Hepatocyte (in vitro differentiated cells): ENCODE data around the gene NELFCD. TPM values are rescaled to one million over a fixed set of nuclear protein-coding genes. Genes with fewer than 3 reads are reported as not detected.

ENCODE experiments used
- DNase-seq: peaks from one replicate; pipeline ENCODE4 v3.0.0-alpha.2; 2016; ENCODE audit warnings: low spot score
- H2AFZ ChIP-seq: fragments of 200-600 bp; sonication (generic); 2 replicates; pipeline ENCODE4 v1.6.0; 2016; ENCODE audit warnings: antibody characterized with exemption, mild to moderate bottlenecking
- H3K27ac ChIP-seq: fragments of 200-600 bp; sonication (generic); 2 replicates; pipeline ENCODE4 v1.5.1; 2016; ENCODE audit warnings: mild to moderate bottlenecking
- H3K27me3 ChIP-seq: fragments of 200-600 bp; sonication (generic); 2 replicates; pipeline ENCODE4 v1.6.1; 2016
- H3K36me3 ChIP-seq: fragments of 200-600 bp; sonication (generic); replicated peaks from 2 replicates; pipeline ENCODE4 v1.5.1; 2016; ENCODE audit warnings: low read depth; ENCODE audit not compliant: insufficient read depth
- H3K4me1 ChIP-seq: fragments of 200-600 bp; sonication (generic); 2 replicates; pipeline ENCODE4 v1.5.1; 2016; ENCODE audit warnings: mild to moderate bottlenecking, moderate library complexity; ENCODE audit not compliant: insufficient read depth
- H3K4me2 ChIP-seq: fragments of 200-600 bp; sonication (generic); 2 replicates; pipeline ENCODE4 v1.6.0; 2016
- H3K4me3 ChIP-seq: fragments of 200-600 bp; sonication (generic); 2 replicates; pipeline ENCODE4 v1.5.1; 2016; ENCODE audit warnings: mild to moderate bottlenecking
- H3K79me2 ChIP-seq: fragments of 200-600 bp; sonication (generic); 2 replicates; pipeline ENCODE4 v1.6.0; 2017; ENCODE audit warnings: mild to moderate bottlenecking
- H3K9me2 ChIP-seq: fragments of 200-600 bp; sonication (generic); replicated peaks from 2 replicates; pipeline ENCODE4 v1.6.0; 2017; ENCODE audit warnings: mild to moderate bottlenecking; ENCODE audit not compliant: insufficient read depth
- H3K9me3 ChIP-seq: fragments of 200-600 bp; sonication (generic); 2 replicates; pipeline ENCODE4 v1.5.1; 2016; ENCODE audit warnings: low read depth, mild to moderate bottlenecking
- H4K20me1 ChIP-seq: fragments of 200-600 bp; sonication (generic); 2 replicates; pipeline ENCODE4 v1.6.0; 2016; ENCODE audit warnings: mild to moderate bottlenecking; ENCODE audit not compliant: insufficient read depth, poor library complexity, severe bottlenecking
- CTCF ChIP-seq: fragments of 200-600 bp; sonication (generic); IDR thresholded peaks from 2 replicates; pipeline ENCODE4 v1.5.1; 2016; ENCODE audit warnings: antibody characterized with exemption, mild to moderate bottlenecking; ENCODE audit not compliant: poor library complexity
- EZH2 ChIP-seq: fragments of 200-600 bp; sonication (generic); IDR thresholded peaks from 2 replicates; pipeline ENCODE4 v1.6.1; 2016; ENCODE audit warnings: antibody characterized with exemption, mild to moderate bottlenecking, borderline replicate concordance
- EZH2phosphoT487 ChIP-seq: fragments of 200-600 bp; sonication (generic); IDR thresholded peaks from one replicate; pipeline ENCODE4 v1.6.1; 2018; ENCODE audit warnings: antibody characterized with exemption, mild to moderate bottlenecking, low read depth, moderate library complexity; ENCODE audit not compliant: unreplicated experiment, severe bottlenecking
- WGBS: methylation state at CpG from one replicate; pipeline ENCODE4 v1.1.6; 2016; ENCODE audit warnings: low lambda C conversion rate; ENCODE audit errors: missing lambda C conversion rate; 5-methylcytosine and 5-hydroxymethylcytosine counted together
- polyA plus RNA-seq: library from polyadenylated mRNA; unstranded; fragments of >200 nt; fragmentation: Nextera tagmentation; extraction: Ambion mirVana; gene quantifications from 2 replicates; pipeline ENCODE4 v1.2.1, GENCODE V29; 2016
- total RNA-seq: library from RNA; depleted of rRNA; stranded (reverse); fragments of >200 nt; gene quantifications from 2 replicates; pipeline ENCODE4 v1.2.3, GENCODE V29; 2014

NELFCD gene
- total and polyA plus RNA-seq, 2 experiments from 2014 or later, result 48.3 to 64.0 TPM

DNA sequence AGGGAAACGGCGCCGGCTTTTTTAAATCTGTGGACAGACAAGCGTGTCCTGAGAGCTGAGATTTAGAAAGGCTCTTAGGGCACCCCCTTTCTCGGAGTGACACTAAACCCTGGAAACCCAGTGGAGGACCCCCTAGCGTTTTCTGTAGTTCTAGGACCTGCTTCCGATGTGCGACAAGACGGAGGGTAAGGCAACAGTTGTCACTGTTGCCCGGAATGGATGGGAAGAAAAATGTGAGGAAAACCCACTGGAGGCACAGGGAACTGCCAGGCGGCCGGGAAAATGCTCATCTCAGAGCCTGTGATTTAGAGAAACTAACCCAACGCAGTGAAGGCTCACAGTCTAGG lies 51.6 kb downstream of the NELFCD start:
- H3K4me1 ChIP-seq, result peaks cover 27% of the 10 kb centered on the region
- peak overlapping the region; percentile 25 for H3K4me3 ChIP-seq
- H3K79me2 ChIP-seq, result peaks cover 61% of the 10 kb centered on the region
- no peak for TF ChIP-seq EZH2phosphoT487
- TF ChIP-seq EZH2, result no peak
- peak; percentile 24 for TF ChIP-seq CTCF
- peaks cover 10% of the 10 kb centered on the region for H4K20me1 ChIP-seq
- peak overlapping the region; percentile 57 for H2AFZ ChIP-seq
- DNase-seq, result peak; percentile 62
- peak overlapping the region; percentile 84 for H3K27ac ChIP-seq
- H3K9me3 ChIP-seq, result no peaks in the 10 kb centered on the region
- H3K4me2 ChIP-seq, result peak overlapping the region; percentile 81
- under 1% methylated on average over 13 of the region's 13 CpGs for WGBS
- H3K9me2 ChIP-seq, result no peaks in the 10 kb centered on the region
- H3K27me3 ChIP-seq, result no peaks in the 10 kb centered on the region
- no peaks in the 10 kb centered on the region for H3K36me3 ChIP-seq

- peak overlapping the region; percentile 84 for H3K27ac ChIP-seq
- H3K9me2 ChIP-seq, result no peaks in the 10 kb centered on the region
- peaks cover 61% of the 10 kb centered on the region for H3K79me2 ChIP-seq
- H3K4me2 ChIP-seq, result peak overlapping the region; percentile 81
- H2AFZ ChIP-seq, result no peak overlapping the region
- H3K4me3 ChIP-seq, result no peak overlapping the region
- H4K20me1 ChIP-seq, result peaks cover 6% of the 10 kb centered on the region
- no peak for DNase-seq
- TF ChIP-seq EZH2, result no peak
- TF ChIP-seq CTCF, result no peak
- TF ChIP-seq EZH2phosphoT487, result no peak
- H3K4me1 ChIP-seq, result peaks cover 27% of the 10 kb centered on the region
- no peaks in the 10 kb centered on the region for H3K9me3 ChIP-seq
- 92% methylated on average over 1 of the region's 1 CpG for WGBS
- H3K36me3 ChIP-seq, result no peaks in the 10 kb centered on the region
- H3K27me3 ChIP-seq, result no peaks in the 10 kb centered on the region
Measured at GRCh38 chr20:59033093-59033492, 52.0 kb downstream of the NELFCD start.

- H3K79me2 ChIP-seq, result peaks cover 61% of the 10 kb centered on the region
- H3K9me3 ChIP-seq, result no peaks in the 10 kb centered on the region
Measured at GRCh38 chr20:59033616-59034165, 52.6 kb downstream of the NELFCD start.

More at GRCh38 chr20:59033616-59034165, 52.6 kb downstream of the NELFCD start:
- no peaks in the 10 kb centered on the region for H3K36me3 ChIP-seq
- peaks cover 27% of the 10 kb centered on the region for H3K4me1 ChIP-seq
- 74% methylated on average over 2 of the region's 2 CpGs for WGBS
- H4K20me1 ChIP-seq, result peaks cover under 1% of the 10 kb centered on the region
- no peak for TF ChIP-seq CTCF
- TF ChIP-seq EZH2, result no peak
- TF ChIP-seq EZH2phosphoT487, result no peak
- no peak overlapping the region for H3K4me3 ChIP-seq
- H3K4me2 ChIP-seq, result no peak overlapping the region
- no peak overlapping the region for H3K27ac ChIP-seq
- no peak for DNase-seq
- no peaks in the 10 kb centered on the region for H3K27me3 ChIP-seq
- no peaks in the 10 kb centered on the region for H3K9me2 ChIP-seq
- no peak overlapping the region for H2AFZ ChIP-seq
